ENCODE results near the gene PRR12.
A peak's percentile ranks its signal among the peaks of the same experiment; 100 is the strongest.

The PRR12 gene

DNA sequence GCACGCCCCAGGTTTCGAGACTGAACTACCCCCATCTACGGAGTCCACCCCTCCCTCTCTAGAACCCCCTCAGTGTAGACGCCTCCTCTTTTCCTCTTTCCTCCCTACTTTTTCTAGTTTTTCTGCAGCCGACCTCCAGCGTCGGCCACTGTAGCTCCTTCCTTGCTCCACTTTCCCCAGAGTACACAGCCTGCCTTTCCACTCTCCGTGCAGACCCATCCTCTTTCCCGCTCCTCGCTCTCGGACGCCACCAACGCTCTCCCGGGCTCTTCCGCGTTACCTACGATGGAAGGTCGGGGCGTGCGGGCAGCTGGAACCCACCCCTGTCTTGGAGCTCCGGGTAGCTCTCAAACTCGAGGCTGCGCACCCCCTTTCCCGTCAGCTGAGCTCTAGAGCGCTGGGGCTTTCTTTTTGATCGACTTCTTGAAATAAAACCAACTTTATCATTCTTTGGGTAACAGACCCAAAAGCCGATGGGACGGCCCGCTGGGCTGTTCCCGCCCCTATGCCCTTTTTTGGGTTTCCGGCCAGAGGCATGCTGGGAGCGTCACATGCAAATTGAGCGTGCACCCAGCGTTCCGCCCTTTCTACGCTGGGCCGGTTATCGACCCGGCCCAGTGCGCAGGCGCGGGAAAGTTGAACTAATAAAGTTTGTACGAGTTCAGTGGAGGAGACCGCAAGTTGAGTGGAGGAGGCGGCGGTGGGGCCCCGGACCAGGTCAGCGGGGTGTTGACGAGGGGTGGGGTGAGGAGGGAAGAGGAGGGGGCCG, 74.6 kb downstream of the PRR12 start, which contains the start of the genes BCL2L12 and IRF3:
Gene BCL2L12, plus strand, starts transcription at position 583 of the 769 bp plus-strand sequence. CDS start 760 bp downstream, outside the sequence.
Gene IRF3, minus strand, starts transcription at position 507 of the 769 bp plus-strand sequence. CDS start 1,019 bp downstream, outside the sequence.
- TF ChIP-seq, protein P1, sequence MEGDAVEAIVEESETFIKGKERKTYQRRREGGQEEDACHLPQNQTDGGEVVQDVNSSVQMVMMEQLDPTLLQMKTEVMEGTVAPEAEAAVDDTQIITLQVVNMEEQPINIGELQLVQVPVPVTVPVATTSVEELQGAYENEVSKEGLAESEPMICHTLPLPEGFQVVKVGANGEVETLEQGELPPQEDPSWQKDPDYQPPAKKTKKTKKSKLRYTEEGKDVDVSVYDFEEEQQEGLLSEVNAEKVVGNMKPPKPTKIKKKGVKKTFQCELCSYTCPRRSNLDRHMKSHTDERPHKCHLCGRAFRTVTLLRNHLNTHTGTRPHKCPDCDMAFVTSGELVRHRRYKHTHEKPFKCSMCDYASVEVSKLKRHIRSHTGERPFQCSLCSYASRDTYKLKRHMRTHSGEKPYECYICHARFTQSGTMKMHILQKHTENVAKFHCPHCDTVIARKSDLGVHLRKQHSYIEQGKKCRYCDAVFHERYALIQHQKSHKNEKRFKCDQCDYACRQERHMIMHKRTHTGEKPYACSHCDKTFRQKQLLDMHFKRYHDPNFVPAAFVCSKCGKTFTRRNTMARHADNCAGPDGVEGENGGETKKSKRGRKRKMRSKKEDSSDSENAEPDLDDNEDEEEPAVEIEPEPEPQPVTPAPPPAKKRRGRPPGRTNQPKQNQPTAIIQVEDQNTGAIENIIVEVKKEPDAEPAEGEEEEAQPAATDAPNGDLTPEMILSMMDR (IDR thresholded peaks at IDR 0.05; ENCODE audit: control extremely low read depth, extremely low read depth, low read depth, missing control alignments) = no peak
- DNase-seq (ENCODE audit: extremely low spot score) = peak; percentile 99
- ChIA-PET POLR2A (interaction anchor here (1.0 to 2.2 kb wide), 3 partner anchors 11 to 25 kb away, joined by 3 to 7 read pairs (median 5); partner anchors contain the start of gene SCAF1), CTCF (interaction anchor here (0.7 to 2.3 kb wide), 5 partner anchors 10 to 25 kb away, joined by 3 to 7 read pairs (median 5); partner anchors contain the start of gene SCAF1)

DNA sequence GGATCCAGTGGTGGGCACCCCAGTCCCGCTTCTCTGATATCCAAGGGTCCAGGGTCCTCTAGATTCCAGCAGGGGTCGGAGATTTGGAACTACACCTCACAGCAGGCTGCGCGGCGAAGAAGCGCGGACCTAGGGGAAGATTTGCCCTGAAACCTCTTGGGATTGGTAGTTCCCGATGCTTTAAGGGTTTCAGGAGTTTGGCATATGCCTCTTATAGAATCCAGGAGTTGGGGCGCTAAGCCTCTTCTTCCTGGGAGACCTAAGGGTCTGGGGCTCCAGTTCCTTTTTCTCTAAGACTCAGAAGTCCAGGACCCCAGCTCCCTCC, 75.1 kb downstream of the PRR12 start:
- DNase-seq (ENCODE audit: extremely low spot score) = no peak
- TF ChIP-seq, protein P1 (IDR thresholded peaks at IDR 0.05; ENCODE audit: control extremely low read depth, extremely low read depth, low read depth, missing control alignments) = no peak
- CTCF ChIA-PET = interaction anchor here (0.7 to 1.4 kb wide), 2 partner anchors 9 to 26 kb away, joined by 3 to 5 read pairs; no protein-coding TSS in a partner anchor
- POLR2A ChIA-PET = interaction anchor here (1.0 to 2.2 kb wide), 3 partner anchors 10 to 26 kb away, joined by 3 to 7 read pairs (median 5); partner anchors contain the start of gene SCAF1

DNA sequence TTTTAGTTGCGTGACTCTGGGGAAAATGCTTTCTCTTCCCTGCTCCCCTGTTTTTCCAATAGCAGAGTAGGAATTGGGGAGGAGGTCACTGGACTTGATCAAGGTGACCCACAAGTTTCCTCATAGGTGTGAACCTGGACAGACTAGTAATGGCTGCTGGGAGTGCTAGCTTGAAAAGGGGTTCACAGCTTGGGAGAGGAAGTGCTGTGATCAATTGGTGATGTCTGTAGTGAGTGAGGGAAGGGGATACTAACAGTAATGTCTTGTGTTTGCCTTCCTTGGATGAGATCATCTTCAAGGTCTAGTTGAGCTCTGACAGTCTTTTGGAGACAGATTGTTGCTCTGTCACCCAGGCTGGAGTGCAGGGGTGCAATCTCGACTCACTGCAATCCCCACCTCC, 76.5 kb downstream of the PRR12 start:
- ChIA-PET POLR2A (interaction anchor here (0.7 to 1.3 kb wide), 2 partner anchors 9 to 27 kb away, joined by 3 to 13 read pairs; partner anchors contain the start of gene RRAS), CTCF (interaction anchor here (1.4 to 1.5 kb wide), 2 partner anchors 9 to 97 kb away, joined by 4 to 5 read pairs; no protein-coding TSS in a partner anchor)
- TF ChIP-seq, protein P1 (IDR thresholded peaks at IDR 0.05; ENCODE audit: control extremely low read depth, extremely low read depth, low read depth, missing control alignments) = no peak
- no peak for DNase-seq (ENCODE audit: extremely low spot score)

DNA sequence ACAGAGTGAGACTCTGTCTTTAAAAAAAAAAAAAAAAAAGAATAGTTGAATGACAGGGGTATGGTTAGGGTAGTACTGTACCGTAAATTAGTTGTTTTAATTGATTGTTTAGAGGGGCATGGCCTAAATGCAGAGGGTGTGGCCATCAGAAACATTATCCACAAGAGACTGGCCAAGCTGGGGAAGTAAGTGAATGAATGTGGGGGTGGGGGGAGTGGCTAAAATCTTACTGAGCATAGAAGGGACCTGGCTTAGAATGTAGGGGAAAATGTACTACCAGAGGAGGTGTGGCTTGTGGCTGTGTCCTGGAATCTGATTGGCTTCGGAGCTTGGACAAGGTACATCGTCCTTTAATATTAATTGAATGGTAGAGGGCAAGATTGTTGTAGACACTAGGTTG, 78.5 kb downstream of the PRR12 start:
- CTCF ChIA-PET = interaction anchor here (5.1 to 12.4 kb wide), 2 partner anchors 13 to 164 kb away, joined by 30 to 83 read pairs; no protein-coding TSS in a partner anchor
- TF ChIP-seq, protein P1 (IDR thresholded peaks at IDR 0.05; ENCODE audit: control extremely low read depth, extremely low read depth, low read depth, missing control alignments) = no peak

DNA sequence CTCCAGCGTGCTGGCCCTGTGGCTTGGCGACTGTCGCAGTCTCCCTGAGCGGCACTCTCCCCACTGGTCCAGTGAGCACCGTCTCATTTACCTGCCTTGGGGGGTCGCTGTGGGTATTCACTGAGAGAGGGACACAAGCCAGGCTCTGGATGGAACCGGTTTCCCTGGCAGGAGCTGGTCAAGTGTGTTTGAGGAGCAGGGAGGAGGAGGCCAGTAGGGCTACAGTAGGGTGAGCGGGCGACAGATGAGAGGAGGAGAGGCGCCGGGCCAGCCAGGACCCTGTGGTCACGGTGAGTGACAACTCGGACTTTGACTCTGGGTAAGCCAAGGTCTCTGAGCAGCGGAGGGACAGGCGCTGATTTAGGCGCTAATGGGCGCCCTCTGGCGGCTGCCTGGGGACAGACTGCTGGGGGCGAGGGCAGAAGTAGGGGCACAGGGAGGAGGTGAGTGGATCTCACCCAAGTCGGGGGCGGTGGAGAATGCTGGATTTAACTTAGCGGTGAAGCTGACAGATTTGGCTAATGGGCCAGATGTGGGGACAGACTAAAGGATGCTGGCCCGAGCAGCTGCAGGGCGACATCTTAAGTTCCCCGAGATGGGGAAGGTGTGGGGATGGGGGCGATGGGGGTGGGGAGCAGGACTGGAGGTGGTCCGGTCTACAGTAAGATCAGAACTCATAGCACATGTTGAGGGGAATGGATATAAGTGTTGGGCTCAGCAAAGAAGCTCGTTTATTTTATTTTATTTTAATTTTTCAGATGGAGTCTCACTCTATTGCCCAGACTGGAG, 81.3 kb downstream of the PRR12 start:
- peak; percentile 84 for DNase-seq (ENCODE audit: extremely low spot score)
- POLR2A ChIA-PET = interaction anchor here (1.0 to 1.1 kb wide), 2 partner anchors 30 to 168 kb away, joined by 3 to 17 read pairs; partner anchors contain the start of gene SCAF1
- TF ChIP-seq, protein P1 (IDR thresholded peaks at IDR 0.05; ENCODE audit: control extremely low read depth, extremely low read depth, low read depth, missing control alignments) = peak; percentile 98
- CTCF ChIA-PET = interaction anchor here (0.8 to 12.4 kb wide), 15 partner anchors 8 to 213 kb away, joined by 3 to 83 read pairs (median 5); partner anchors contain the start of genes NOSIP, RRAS and SCAF1

More for the DNA sequence above, 78.5 kb downstream of the PRR12 start:
- no peak for DNase-seq (ENCODE audit: extremely low spot score)
- POLR2A ChIA-PET = no interaction called here
